ENCODE results near the gene DACH1.

DACH1 gene

DNA sequence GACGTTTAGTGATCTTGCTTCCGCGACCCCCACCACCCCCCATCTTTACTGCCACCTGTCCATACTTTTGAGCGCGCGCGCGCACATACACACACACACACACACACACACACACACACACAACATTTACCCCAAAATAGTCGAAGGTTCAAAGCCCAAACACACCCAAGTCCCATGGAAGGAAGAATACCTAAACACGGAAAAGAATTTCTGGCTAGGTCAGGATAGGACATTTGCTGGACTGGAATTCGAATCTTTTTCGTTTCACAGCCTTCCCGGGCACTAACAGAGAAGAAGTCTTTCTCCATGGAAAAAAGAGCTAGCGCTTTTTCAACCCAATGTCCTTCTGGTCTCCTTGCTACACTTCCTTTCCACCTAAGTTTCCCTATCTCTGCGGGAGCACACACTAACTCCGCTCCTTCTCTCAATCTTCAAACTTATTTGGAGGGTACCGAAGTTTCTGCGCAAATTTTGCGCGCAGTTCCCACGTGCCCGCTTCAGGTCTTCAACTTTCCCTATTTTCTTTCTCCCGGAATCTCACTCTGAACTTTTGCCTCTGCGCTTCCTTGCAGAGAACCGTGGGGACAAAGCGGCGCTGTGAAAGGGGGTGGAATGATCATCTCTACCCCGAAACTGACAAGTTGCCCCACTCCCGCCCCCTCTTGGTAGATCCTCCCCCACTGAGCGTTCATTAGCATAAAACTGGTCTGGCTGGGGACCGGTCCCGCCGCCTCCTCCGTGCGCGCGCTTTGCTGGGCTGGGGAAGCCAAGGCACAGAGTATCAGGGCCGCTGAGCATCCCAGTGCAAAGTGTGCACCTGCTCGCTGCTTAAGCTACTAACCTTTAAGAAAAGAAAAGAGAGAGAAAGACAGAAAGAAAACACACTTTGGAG lies 2.7 kb downstream of the DACH1 start:
- Histone ChIP-seq H2BK5ac (ENCODE audit: low read length) (peak overlapping the region; percentile 99), H4K91ac (ENCODE audit: low read depth, low read length, poor library complexity) (no peak overlapping the region), H4K8ac (ENCODE audit: low read depth, low read length) (no peak overlapping the region), H3K23ac (ENCODE audit: low read depth, low read length, poor library complexity) (no peak overlapping the region), H3K4me2 (ENCODE audit: insufficient read depth, low read length, poor library complexity, severe bottlenecking) (peak overlapping the region; percentile 78), H2BK15ac (ENCODE audit: low read length) (no peak overlapping the region), H3K4me1 (ENCODE audit: control insufficient read depth in 2 of 2, insufficient read depth in 1 of 2, low read depth in 1 of 2, low read length in 2 of 2) (peaks cover 3 to 11% of the 10 kb centered on the region in 2 donors), H3K9me3 (replicated peaks in 1 of 2; ENCODE audit: control insufficient read depth in 2 of 2, insufficient read depth in 1 of 2, low read depth in 1 of 2, low read length in 2 of 2) (no peaks in the 10 kb centered on the region), H3K79me1 (ENCODE audit: low read depth, low read length) (peaks cover 10% of the 10 kb centered on the region), H3K18ac (ENCODE audit: low read length) (peak overlapping the region; percentile 100), H3K27ac (replicated peaks; ENCODE audit: low read length) (peak overlapping the region; percentile 93), H3K36me3 (replicated peaks in 1 of 2; ENCODE audit: control insufficient read depth in 2 of 2, insufficient read depth in 2 of 2, low read length in 2 of 2) (no peaks in the 10 kb centered on the region), H3K27me3 (ENCODE audit: control insufficient read depth in 3 of 3, insufficient read depth in 3 of 3, low read depth in 1 of 3, low read length in 3 of 3) (no peaks in the 10 kb centered on the region), H2AK5ac (ENCODE audit: low read depth, low read length) (no peak overlapping the region), H2BK120ac (ENCODE audit: low read depth, low read length) (no peak overlapping the region), H3K4me3 (ENCODE audit: low read length in 2 of 2) (peak overlapping the region; percentile 90 to 100), H3K14ac (ENCODE audit: low read length) (no peak overlapping the region), H2AFZ (ENCODE audit: low read length) (peak overlapping the region; percentile 91), H2BK12ac (ENCODE audit: low read length) (peak overlapping the region; percentile 78), H3K9ac (ENCODE audit: low read depth, low read length, poor library complexity) (peak overlapping the region; percentile 44), H3K4ac (ENCODE audit: low read length) (no peak overlapping the region)
- no CpG with 5 or more reads among the region's 39 CpGs for WGBS, 2 donors (ENCODE audit: extremely low coverage in 2 of 2, insufficient read length in 2 of 2, insufficient replicate concordance in 1 of 2)
- no peak for DNase-seq (ENCODE audit: low spot score)

DNA sequence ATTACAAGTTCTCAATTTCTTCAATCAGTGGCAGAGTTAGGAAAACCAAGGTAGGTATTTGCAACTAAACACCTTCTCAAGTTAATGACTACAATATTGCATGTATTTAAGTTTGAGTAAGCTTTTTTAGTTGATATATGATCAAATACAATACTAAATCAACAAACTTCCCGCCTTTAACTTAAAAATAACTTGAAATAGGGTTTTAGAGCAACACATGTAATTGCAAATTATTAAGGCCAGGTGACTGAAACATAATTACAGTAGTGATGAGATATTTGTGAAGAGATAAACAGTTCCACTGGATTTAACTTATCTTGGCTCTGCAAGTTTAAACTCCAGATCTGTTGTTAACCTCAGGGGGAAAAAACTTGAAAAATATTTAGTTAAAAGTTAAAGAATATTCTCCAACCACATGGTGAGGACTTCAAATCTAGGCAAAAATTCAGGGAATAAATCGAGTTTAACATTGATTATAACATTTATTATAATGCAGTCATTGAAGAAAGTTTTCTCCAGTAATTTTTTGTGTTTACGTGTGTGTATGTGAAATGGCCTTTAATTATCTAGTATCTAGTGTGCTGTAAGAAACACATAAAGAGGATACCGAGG lies 3.6 kb downstream of the DACH1 start:
- Histone ChIP-seq H3K18ac (ENCODE audit: low read length) (no peak overlapping the region), H2BK15ac (ENCODE audit: low read length) (no peak overlapping the region), H4K91ac (ENCODE audit: low read depth, low read length, poor library complexity) (no peak overlapping the region), H3K9ac (ENCODE audit: low read depth, low read length, poor library complexity) (no peak overlapping the region), H3K27me3 (ENCODE audit: control insufficient read depth in 3 of 3, insufficient read depth in 3 of 3, low read depth in 1 of 3, low read length in 3 of 3) (no peaks in the 10 kb centered on the region), H2AFZ (ENCODE audit: low read length) (no peak overlapping the region), H2BK120ac (ENCODE audit: low read depth, low read length) (no peak overlapping the region), H3K4me1 (ENCODE audit: control insufficient read depth in 2 of 2, insufficient read depth in 1 of 2, low read depth in 1 of 2, low read length in 2 of 2) (peaks cover 0 to 9% of the 10 kb centered on the region in 2 donors), H3K4ac (ENCODE audit: low read length) (no peak overlapping the region), H4K8ac (ENCODE audit: low read depth, low read length) (no peak overlapping the region), H3K79me1 (ENCODE audit: low read depth, low read length) (peaks cover 10% of the 10 kb centered on the region), H3K4me3 (ENCODE audit: low read length in 2 of 2) (peak overlapping the region in 1 of 2 donors; percentile 90), H3K14ac (ENCODE audit: low read length) (no peak overlapping the region), H3K9me3 (replicated peaks in 1 of 2; ENCODE audit: control insufficient read depth in 2 of 2, insufficient read depth in 1 of 2, low read depth in 1 of 2, low read length in 2 of 2) (no peaks in the 10 kb centered on the region), H3K27ac (replicated peaks; ENCODE audit: low read length) (no peak overlapping the region), H2BK5ac (ENCODE audit: low read length) (no peak overlapping the region), H3K4me2 (ENCODE audit: insufficient read depth, low read length, poor library complexity, severe bottlenecking) (no peak overlapping the region), H2BK12ac (ENCODE audit: low read length) (no peak overlapping the region), H3K36me3 (replicated peaks in 1 of 2; ENCODE audit: control insufficient read depth in 2 of 2, insufficient read depth in 2 of 2, low read length in 2 of 2) (no peaks in the 10 kb centered on the region), H3K23ac (ENCODE audit: low read depth, low read length, poor library complexity) (no peak overlapping the region), H2AK5ac (ENCODE audit: low read depth, low read length) (no peak overlapping the region)
- no CpG with 5 or more reads among the region's 4 CpGs for WGBS, 2 donors (ENCODE audit: extremely low coverage in 2 of 2, insufficient read length in 2 of 2, insufficient replicate concordance in 1 of 2)
- DNase-seq (ENCODE audit: low spot score): no peak

DNA sequence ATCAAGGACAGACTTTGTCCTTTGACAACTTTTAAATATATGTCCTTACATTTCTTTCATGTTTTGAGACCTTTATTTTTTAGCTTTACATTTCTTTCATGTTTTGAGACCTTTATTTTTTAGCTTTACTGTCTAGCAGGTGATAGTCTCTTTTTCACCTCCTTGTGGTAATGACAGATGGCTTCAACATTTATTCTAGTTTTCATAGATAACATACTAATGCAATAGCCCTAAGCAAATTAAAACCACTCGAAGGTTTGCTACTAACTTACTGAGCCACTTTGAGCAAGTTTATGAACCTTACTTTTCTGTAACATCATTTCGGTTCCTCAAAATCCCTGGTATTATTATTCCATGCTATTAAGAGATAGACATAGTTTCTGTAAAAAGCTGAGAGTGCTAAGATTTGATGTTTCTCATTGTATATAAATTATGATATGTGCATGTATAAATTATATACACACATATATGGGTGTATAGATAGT lies 4.5 kb downstream of the DACH1 start:
- no peak for DNase-seq (ENCODE audit: low spot score)
- no peaks in the 10 kb centered on the region for H3K9me3 ChIP-seq (replicated peaks in 1 of 2; ENCODE audit: control insufficient read depth in 2 of 2, insufficient read depth in 1 of 2, low read depth in 1 of 2, low read length in 2 of 2)
- H3K4me3 ChIP-seq (ENCODE audit: low read length in 2 of 2): no peak overlapping the region
- no peaks in the 10 kb centered on the region for H3K36me3 ChIP-seq (replicated peaks in 1 of 2; ENCODE audit: control insufficient read depth in 2 of 2, insufficient read depth in 2 of 2, low read length in 2 of 2)
- no peak overlapping the region for H4K91ac ChIP-seq (ENCODE audit: low read depth, low read length, poor library complexity)
- H4K8ac ChIP-seq (ENCODE audit: low read depth, low read length): no peak overlapping the region
- peaks cover 0 to 4% of the 10 kb centered on the region in 2 donors for H3K4me1 ChIP-seq (ENCODE audit: control insufficient read depth in 2 of 2, insufficient read depth in 1 of 2, low read depth in 1 of 2, low read length in 2 of 2)
- no peak overlapping the region for H3K23ac ChIP-seq (ENCODE audit: low read depth, low read length, poor library complexity)
- no peak overlapping the region for H2AFZ ChIP-seq (ENCODE audit: low read length)
- no peak overlapping the region for H2BK120ac ChIP-seq (ENCODE audit: low read depth, low read length)
- no peak overlapping the region for H3K27ac ChIP-seq (replicated peaks; ENCODE audit: low read length)
- H2BK12ac ChIP-seq (ENCODE audit: low read length): no peak overlapping the region
- no peak overlapping the region for H2AK5ac ChIP-seq (ENCODE audit: low read depth, low read length)
- H3K14ac ChIP-seq (ENCODE audit: low read length): no peak overlapping the region
- H3K18ac ChIP-seq (ENCODE audit: low read length): no peak overlapping the region
- WGBS, 2 donors (ENCODE audit: extremely low coverage in 2 of 2, insufficient read length in 2 of 2, insufficient replicate concordance in 1 of 2): no CpG with 5 or more reads among the region's 2 CpGs
- H3K27me3 ChIP-seq (ENCODE audit: control insufficient read depth in 3 of 3, insufficient read depth in 3 of 3, low read depth in 1 of 3, low read length in 3 of 3): no peaks in the 10 kb centered on the region
- no peak overlapping the region for H3K4me2 ChIP-seq (ENCODE audit: insufficient read depth, low read length, poor library complexity, severe bottlenecking)
- no peak overlapping the region for H3K4ac ChIP-seq (ENCODE audit: low read length)
- H3K79me1 ChIP-seq (ENCODE audit: low read depth, low read length): peaks cover 10% of the 10 kb centered on the region
- H3K9ac ChIP-seq (ENCODE audit: low read depth, low read length, poor library complexity): no peak overlapping the region
- H2BK5ac ChIP-seq (ENCODE audit: low read length): no peak overlapping the region
- H2BK15ac ChIP-seq (ENCODE audit: low read length): no peak overlapping the region

DNA sequence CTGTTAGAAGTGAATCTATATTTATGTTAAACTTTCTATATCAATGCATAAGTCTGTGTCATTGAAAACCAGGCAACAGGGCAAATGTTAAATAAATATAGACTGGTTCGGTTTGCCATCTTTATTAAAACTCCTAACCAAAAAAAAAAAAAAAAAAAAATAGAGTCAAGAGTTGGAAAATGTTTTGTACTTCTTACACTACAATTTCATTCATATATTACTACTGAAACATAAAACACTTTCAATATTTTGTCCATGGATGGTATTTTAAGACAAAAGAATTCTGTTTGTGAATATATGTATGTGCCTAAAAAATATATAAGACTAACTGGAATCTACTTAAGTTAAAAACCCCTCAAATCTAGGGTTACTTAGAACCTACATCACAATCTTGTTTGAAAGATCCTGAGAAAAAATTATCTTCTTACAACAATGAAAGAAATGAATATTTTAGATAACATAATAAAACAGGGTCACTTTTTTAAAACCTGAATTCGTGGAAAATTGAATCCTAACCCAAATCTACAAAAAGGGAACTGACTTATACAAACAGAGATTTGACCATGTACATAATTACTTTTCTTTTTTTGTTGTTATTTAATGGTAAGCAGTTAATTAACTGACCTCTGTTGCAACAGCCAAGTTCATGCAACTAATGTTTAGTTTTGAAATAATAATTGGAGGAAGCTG lies 5.1 kb downstream of the DACH1 start:
- Histone ChIP-seq H3K36me3 (replicated peaks in 1 of 2; ENCODE audit: control insufficient read depth in 2 of 2, insufficient read depth in 2 of 2, low read length in 2 of 2) (no peaks in the 10 kb centered on the region), H3K4me3 (ENCODE audit: low read length in 2 of 2) (no peak overlapping the region)
- no CpG with 5 or more reads among the region's 2 CpGs for WGBS, 2 donors (ENCODE audit: extremely low coverage in 2 of 2, insufficient read length in 2 of 2, insufficient replicate concordance in 1 of 2)

More for the DNA sequence above, 5.1 kb downstream of the DACH1 start:
- no peak overlapping the region for H3K18ac ChIP-seq (ENCODE audit: low read length)
- peaks cover 0 to 4% of the 10 kb centered on the region in 2 donors for H3K4me1 ChIP-seq (ENCODE audit: control insufficient read depth in 2 of 2, insufficient read depth in 1 of 2, low read depth in 1 of 2, low read length in 2 of 2)
- no peak overlapping the region for H3K27ac ChIP-seq (replicated peaks; ENCODE audit: low read length)
- no peak overlapping the region for H4K91ac ChIP-seq (ENCODE audit: low read depth, low read length, poor library complexity)
- no peaks in the 10 kb centered on the region for H3K27me3 ChIP-seq (ENCODE audit: control insufficient read depth in 3 of 3, insufficient read depth in 3 of 3, low read depth in 1 of 3, low read length in 3 of 3)
- no peak overlapping the region for H3K4me2 ChIP-seq (ENCODE audit: insufficient read depth, low read length, poor library complexity, severe bottlenecking)
- H3K23ac ChIP-seq (ENCODE audit: low read depth, low read length, poor library complexity): no peak overlapping the region
- H2AFZ ChIP-seq (ENCODE audit: low read length): no peak overlapping the region
- H3K79me1 ChIP-seq (ENCODE audit: low read depth, low read length): peaks cover 10% of the 10 kb centered on the region
- no peak overlapping the region for H3K9ac ChIP-seq (ENCODE audit: low read depth, low read length, poor library complexity)
- no peak overlapping the region for H2AK5ac ChIP-seq (ENCODE audit: low read depth, low read length)
- no peak overlapping the region for H3K14ac ChIP-seq (ENCODE audit: low read length)
- H2BK15ac ChIP-seq (ENCODE audit: low read length): no peak overlapping the region
- no peak overlapping the region for H2BK12ac ChIP-seq (ENCODE audit: low read length)
- H3K4ac ChIP-seq (ENCODE audit: low read length): no peak overlapping the region
- H2BK120ac ChIP-seq (ENCODE audit: low read depth, low read length): no peak overlapping the region
- no peaks in the 10 kb centered on the region for H3K9me3 ChIP-seq (replicated peaks in 1 of 2; ENCODE audit: control insufficient read depth in 2 of 2, insufficient read depth in 1 of 2, low read depth in 1 of 2, low read length in 2 of 2)
- DNase-seq (ENCODE audit: low spot score): no peak
- H4K8ac ChIP-seq (ENCODE audit: low read depth, low read length): no peak overlapping the region
- no peak overlapping the region for H2BK5ac ChIP-seq (ENCODE audit: low read length)
